GM13977 (cell line): ENCODE results near the gene ELOVL5.

ENCODE experiments used
- DNase-seq: peaks from one replicate; pipeline ENCODE4 v3.0.0; 2012; ENCODE audit warnings: low spot score
- CTCF ChIP-seq: IDR thresholded peaks from 2 replicates; pipeline ENCODE4 v1.5.1; 2012; ENCODE audit warnings: mild to moderate bottlenecking, control low read depth; ENCODE audit not compliant: insufficient read depth; ENCODE audit errors: extremely low read depth, missing control alignments
- in situ Hi-C: fragments of 300-500 bp; cut with MboI; formaldehyde crosslinking; loops from one replicate; pipeline ENCODE4 v1.12.0; 2022; ENCODE audit warnings: low sequenced_read_pairs, low pct_unique_long_range_greater_than_20kb, mixed read lengths, inconsistent platforms; ENCODE audit not compliant: unreplicated experiment

ELOVL5 gene

GRCh38 chr6:53238311-53238710 is 110.4 kb downstream of the ELOVL5 start:
- no peak for DNase-seq
- in situ Hi-C loops: no loop called here
- no peak for TF ChIP-seq CTCF

- in situ Hi-C loops: no loop called here
- TF ChIP-seq CTCF: no peak
- DNase-seq: peak; percentile 16
These were observed 112.5 kb downstream of the ELOVL5 start for GRCh38 chr6:53236241-53236640.

GRCh38 chr6:53235508-53235907 is 113.2 kb downstream of the ELOVL5 start:
- TF ChIP-seq CTCF: no peak
- in situ Hi-C loops: no loop called here
- no peak for DNase-seq

GRCh38 chr6:53233309-53233708 is 115.4 kb downstream of the ELOVL5 start:
- TF ChIP-seq CTCF: no peak
- in situ Hi-C loops: no loop called here
- DNase-seq: no peak

GRCh38 chr6:53230775-53231467 is 117.8 kb downstream of the ELOVL5 start:
- TF ChIP-seq CTCF: no peak
- in situ Hi-C loops: no loop called here
- no peak for DNase-seq

GRCh38 chr6:53227847-53228246 is 120.9 kb downstream of the ELOVL5 start:
- DNase-seq: no peak
- in situ Hi-C loops: no loop called here
- TF ChIP-seq CTCF: no peak
